HepG2 (cell line): ENCODE results near the gene MAN2A2. TPM values are rescaled to one million over a fixed set of nuclear protein-coding genes. Genes with fewer than 3 reads are reported as not detected.

ENCODE experiments used
- ARID5B ChIP-seq: IDR thresholded peaks from 2 replicates; pipeline ENCODE4 v1.4.0; 2020; ENCODE audit warnings: mild to moderate bottlenecking, missing genetic modification reagents
- FOSL2 ChIP-seq: sonication (generic); formaldehyde crosslinking; IDR thresholded peaks from 2 replicates; pipeline ENCODE4 v1.4.0; 2020; ENCODE audit warnings: missing genetic modification reagents
- FOXK2 ChIP-seq: fragments of 450-650 bp; IDR thresholded peaks from 2 replicates; pipeline ENCODE4 v1.6.1; 2016
- HNRNPH1 ChIP-seq: fragments of 200-400 bp; formaldehyde crosslinking; optimal IDR thresholded peaks from 2 replicates; pipeline ENCODE3; 2017; ENCODE audit warnings: mild to moderate bottlenecking, low read depth, low read length
- JDP2 ChIP-seq: sonication (generic); formaldehyde crosslinking; IDR thresholded peaks from 2 replicates; pipeline ENCODE4 v1.8.1; 2022; ENCODE audit warnings: missing genetic modification reagents, borderline replicate concordance
- STAT6 ChIP-seq: sonication (generic); formaldehyde crosslinking; IDR thresholded peaks from 2 replicates; pipeline ENCODE4 v1.4.0; 2020; ENCODE audit warnings: missing genetic modification reagents, mild to moderate bottlenecking, borderline replicate concordance
- TBX3 ChIP-seq: fragments of 450-650 bp; IDR thresholded peaks from 2 replicates; pipeline ENCODE4 v1.6.1; 2017; ENCODE audit warnings: antibody characterized with exemption, mild to moderate bottlenecking, inconsistent platforms, borderline replicate concordance
- ZBTB39 ChIP-seq: sonication (generic); formaldehyde crosslinking; IDR thresholded peaks from 2 replicates; pipeline ENCODE4 v1.5.0; 2020; ENCODE audit warnings: missing genetic modification reagents
- ZNF367 ChIP-seq: sonication (generic); formaldehyde crosslinking; IDR thresholded peaks from 2 replicates; pipeline ENCODE4 v1.4.0; 2020; ENCODE audit warnings: missing genetic modification reagents, borderline replicate concordance
- ZNF605 ChIP-seq: sonication (generic); formaldehyde crosslinking; IDR thresholded peaks from 2 replicates; pipeline ENCODE4 v1.8.0; 2022; ENCODE audit warnings: mild to moderate bottlenecking, missing genetic modification reagents
- ZNF674 ChIP-seq: sonication (generic); formaldehyde crosslinking; IDR thresholded peaks from 2 replicates; pipeline ENCODE4 v1.5.0; 2020; ENCODE audit warnings: low read depth, mild to moderate bottlenecking, missing genetic modification reagents
- ZNF713 ChIP-seq: sonication (generic); formaldehyde crosslinking; IDR thresholded peaks from 2 replicates; pipeline ENCODE4 v1.4.0; 2020; ENCODE audit warnings: mild to moderate bottlenecking, missing genetic modification reagents
- ZNF891 ChIP-seq: sonication (generic); formaldehyde crosslinking; IDR thresholded peaks from 2 replicates; pipeline ENCODE4 v1.5.0; 2020; ENCODE audit warnings: mild to moderate bottlenecking, missing genetic modification reagents
- ZSCAN12 ChIP-seq: sonication (generic); formaldehyde crosslinking; IDR thresholded peaks from 2 replicates; pipeline ENCODE4 v1.9.0; 2021; ENCODE audit warnings: mild to moderate bottlenecking, missing genetic modification reagents
- polyA plus RNA-seq, 8 experiments: library from polyadenylated mRNA; depleted of rRNA in 3 of 8; stranded (reverse) in 7 of 8; unstranded in 1 of 8; fragments of >200 nt; fragmentation: Illumina TruSeq in 4 of 8; extraction: Trizol in 4 of 8; gene quantifications; 2 replicates each; pipeline versions ENCODE4 v1.2.1 to v1.2.3, GENCODE V29; 2011 to 2016; ENCODE audit warnings: low read depth in 4 of 8, missing spikeins in 1 of 8, mixed read lengths in 1 of 8; ENCODE audit not compliant: insufficient read depth in 1 of 8
- total RNA-seq, 5 experiments: library from RNA; depleted of rRNA; stranded (reverse); fragments of >200 nt; fragmentation: Illumina TruSeq; extraction: Trizol; gene quantifications; 2 replicates each; pipeline ENCODE4 v1.2.3, GENCODE V29; 2016; ENCODE audit warnings: low read depth in 1 of 5

Gene MAN2A2
- total and polyA plus RNA-seq, 2 of the 13 experiments (the other 11 are each of a cell fraction or from before 2014, with no cell fraction given) = 17.5 to 51.5 TPM

GRCh38 chr15:90931828-90932659, 28.9 kb downstream of the MAN2A2 start, which contains the start of gene HDDC3 (continued):
- 0 out of 2 replicates have a peak, but pooled peaks have one; percentile 76 for TF ChIP-seq ZBTB39 (CRISPR knock-in tag)
- no peak for TF ChIP-seq TBX3
- TF ChIP-seq STAT6 = no peak; the same call in 1 of the 2 replicates
- no peak for TF ChIP-seq ZSCAN12 (CRISPR knock-in tag)
- TF ChIP-seq FOXK2 = no peak
- TF ChIP-seq JDP2 = no peak
- TF ChIP-seq ZNF713 (CRISPR knock-in tag) = 0 out of 2 replicates have a peak, but pooled peaks have one; percentile 32
- TF ChIP-seq ZNF891 (CRISPR knock-in tag) = peak; percentile 87
- no peak for TF ChIP-seq ZNF367
- TF ChIP-seq ZNF674 (CRISPR knock-in tag) = peak; percentile 36; the same call in 1 of the 2 replicates
- peak; percentile 89 for TF ChIP-seq ZNF605 (CRISPR knock-in tag)
- TF ChIP-seq ARID5B (CRISPR knock-in tag) = peak; percentile 78
- peak; percentile 47 for TF ChIP-seq FOSL2 (CRISPR knock-in tag)
- no peak for TF ChIP-seq HNRNPH1
